ENCODE data around the gene PEX14. TPM values are rescaled to one million over a fixed set of nuclear protein-coding genes. Genes with fewer than 3 reads are reported as not detected.

The PEX14 gene
- total RNA-seq, 1 donor from 2014 or later: 10.6 TPM

DNA sequence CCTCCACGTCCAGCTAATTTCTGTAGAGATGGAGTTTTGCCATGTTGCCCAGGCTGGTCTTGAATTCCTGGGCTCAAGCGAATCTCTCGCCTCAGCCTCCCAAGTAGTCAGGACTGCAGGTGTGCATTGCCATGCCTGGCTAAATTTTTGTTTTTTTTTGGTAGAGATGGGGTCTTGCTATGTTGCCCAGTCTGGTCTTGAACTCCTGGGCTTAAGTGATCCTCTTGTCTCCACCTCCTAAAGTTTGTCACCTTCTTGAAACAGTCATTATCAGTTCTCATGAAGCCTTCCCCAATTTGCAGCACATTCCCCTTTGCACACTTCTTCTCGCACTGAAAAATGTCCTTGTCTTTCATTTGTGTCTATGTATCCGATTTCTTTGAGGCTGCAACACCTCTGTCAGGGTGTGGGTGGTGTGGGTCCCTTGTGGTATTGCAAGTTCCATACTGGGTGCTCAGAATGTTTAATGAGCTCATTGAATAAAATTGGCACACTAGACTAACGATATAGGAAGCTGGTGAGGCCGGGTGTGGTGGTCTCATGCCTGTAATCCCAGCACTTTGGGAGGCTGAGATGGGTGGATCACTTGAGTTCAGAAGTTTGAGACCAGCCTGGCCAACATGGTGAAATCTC lies 27.8 kb upstream of the PEX14 start:
- no peaks in the 10 kb centered on the region for H3K27me3 ChIP-seq
- H3K36me3 ChIP-seq: no peaks in the 10 kb centered on the region
- no peak overlapping the region for H3K4me3 ChIP-seq
- no peak overlapping the region for H3K27ac ChIP-seq
- intact Hi-C loops (cut with DNase I): no loop called here
- DNase-seq (ENCODE audit: low spot score in 2 of 2): no peak
- TF ChIP-seq, protein P1, sequence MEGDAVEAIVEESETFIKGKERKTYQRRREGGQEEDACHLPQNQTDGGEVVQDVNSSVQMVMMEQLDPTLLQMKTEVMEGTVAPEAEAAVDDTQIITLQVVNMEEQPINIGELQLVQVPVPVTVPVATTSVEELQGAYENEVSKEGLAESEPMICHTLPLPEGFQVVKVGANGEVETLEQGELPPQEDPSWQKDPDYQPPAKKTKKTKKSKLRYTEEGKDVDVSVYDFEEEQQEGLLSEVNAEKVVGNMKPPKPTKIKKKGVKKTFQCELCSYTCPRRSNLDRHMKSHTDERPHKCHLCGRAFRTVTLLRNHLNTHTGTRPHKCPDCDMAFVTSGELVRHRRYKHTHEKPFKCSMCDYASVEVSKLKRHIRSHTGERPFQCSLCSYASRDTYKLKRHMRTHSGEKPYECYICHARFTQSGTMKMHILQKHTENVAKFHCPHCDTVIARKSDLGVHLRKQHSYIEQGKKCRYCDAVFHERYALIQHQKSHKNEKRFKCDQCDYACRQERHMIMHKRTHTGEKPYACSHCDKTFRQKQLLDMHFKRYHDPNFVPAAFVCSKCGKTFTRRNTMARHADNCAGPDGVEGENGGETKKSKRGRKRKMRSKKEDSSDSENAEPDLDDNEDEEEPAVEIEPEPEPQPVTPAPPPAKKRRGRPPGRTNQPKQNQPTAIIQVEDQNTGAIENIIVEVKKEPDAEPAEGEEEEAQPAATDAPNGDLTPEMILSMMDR (IDR thresholded peaks at IDR 0.05): no peak
- H3K4me1 ChIP-seq: peaks cover 5 to 6% of the 10 kb centered on the region in 2 donors
- H3K9me3 ChIP-seq: no peaks in the 10 kb centered on the region

DNA sequence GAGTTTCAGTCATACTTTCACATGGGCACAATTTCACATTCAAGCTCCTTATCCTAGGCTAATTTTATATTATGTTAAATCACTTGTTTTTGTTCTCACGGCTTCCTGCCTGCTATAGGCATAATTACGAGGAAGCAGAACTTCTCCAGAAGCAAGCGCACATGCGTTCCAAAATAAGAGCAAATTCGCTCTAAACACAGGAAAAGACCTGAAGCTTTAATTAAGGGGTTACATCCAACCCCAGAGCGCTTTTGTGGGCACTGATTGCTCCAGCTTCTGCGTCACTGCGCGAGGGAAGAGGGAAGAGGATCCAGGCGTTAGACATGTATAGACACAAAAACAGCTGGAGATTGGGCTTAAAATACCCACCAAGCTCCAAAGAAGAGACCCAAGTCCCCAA lies 25.0 kb upstream of the PEX14 start, which contains the start of gene CORT:
TSS of gene CORT (plus strand) at position 281 of the 400 bp plus-strand sequence. CDS start 193 bp downstream, outside the sequence.
- H3K36me3 ChIP-seq: no peaks in the 10 kb centered on the region
- H3K4me3 ChIP-seq: peak within 1 kb of the TSS in 1 of 2 donors; percentile 32
- H3K4me1 ChIP-seq: peaks cover 5 to 6% of the 10 kb centered on the region in 2 donors
- TF ChIP-seq, protein P1 (IDR thresholded peaks at IDR 0.05): no peak
- no peak within 1 kb of the TSS for H3K27ac ChIP-seq
- no peak for DNase-seq (ENCODE audit: low spot score in 2 of 2)
- intact Hi-C loops (cut with DNase I): no loop called here
- H3K27me3 ChIP-seq: no peaks in the 10 kb centered on the region
- no peaks in the 10 kb centered on the region for H3K9me3 ChIP-seq

DNA sequence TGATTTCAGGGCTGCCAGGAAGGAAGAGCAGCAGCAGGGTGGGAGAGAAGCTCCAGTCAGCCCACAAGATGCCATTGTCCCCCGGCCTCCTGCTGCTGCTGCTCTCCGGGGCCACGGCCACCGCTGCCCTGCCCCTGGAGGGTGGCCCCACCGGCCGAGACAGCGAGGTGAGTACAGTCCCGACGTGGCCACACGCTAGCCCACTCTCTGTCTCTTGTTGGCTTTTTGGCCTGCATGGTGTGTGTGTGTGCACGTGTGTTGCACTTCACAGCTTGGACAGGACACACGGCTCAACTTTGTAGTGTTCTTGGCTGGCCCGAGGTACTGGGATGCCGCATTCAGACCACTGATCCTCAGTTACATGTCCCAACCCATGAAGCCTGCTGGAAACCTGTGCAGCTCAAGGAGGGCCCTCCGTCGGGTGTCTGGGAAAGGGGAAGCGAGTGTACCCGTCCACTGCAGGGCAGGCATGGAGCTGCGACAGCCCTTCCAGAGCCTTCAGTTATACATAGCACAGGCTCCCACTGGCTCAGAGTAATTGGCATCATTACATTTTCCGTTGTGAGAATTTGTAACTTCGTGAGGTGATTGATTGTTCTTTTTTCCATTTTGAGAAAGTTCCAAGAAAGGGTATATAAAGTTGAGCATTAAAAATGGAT lies 24.5 kb upstream of the PEX14 start:
- Histone ChIP-seq H3K9me3 (no peaks in the 10 kb centered on the region), H3K27ac (no peak overlapping the region), H3K4me1 (peaks cover 5 to 6% of the 10 kb centered on the region in 2 donors), H3K36me3 (no peaks in the 10 kb centered on the region), H3K27me3 (no peaks in the 10 kb centered on the region), H3K4me3 (no peak overlapping the region)
- no peak for DNase-seq (ENCODE audit: low spot score in 2 of 2)
- intact Hi-C loops (cut with DNase I): no loop called here
- TF ChIP-seq, protein P1 (IDR thresholded peaks at IDR 0.05): no peak

DNA sequence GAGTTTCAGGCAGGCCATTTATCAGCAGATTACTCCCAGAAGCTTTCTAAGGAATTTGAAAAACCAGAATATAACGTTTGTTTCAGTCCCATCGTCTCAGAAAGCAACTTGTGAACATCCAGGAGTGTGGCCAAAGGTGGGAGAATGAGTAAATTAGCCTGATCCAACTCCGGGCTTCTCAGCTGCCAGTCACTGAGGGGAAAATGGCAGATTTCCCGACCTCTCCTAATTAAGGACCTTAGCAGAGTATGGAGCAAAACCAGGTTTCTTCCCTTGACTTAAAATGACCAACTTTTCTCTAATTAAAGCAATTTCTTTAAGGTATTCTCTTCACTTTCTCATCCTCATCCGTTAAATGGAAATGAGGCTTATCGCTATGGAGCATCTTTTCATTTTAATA lies 23.9 kb upstream of the PEX14 start:
- no peak for DNase-seq (ENCODE audit: low spot score in 2 of 2)
- TF ChIP-seq, protein P1 (IDR thresholded peaks at IDR 0.05): no peak
- H3K9me3 ChIP-seq: no peaks in the 10 kb centered on the region
- H3K36me3 ChIP-seq: no peaks in the 10 kb centered on the region
- no peak overlapping the region for H3K27ac ChIP-seq
- H3K4me3 ChIP-seq: peak overlapping the region in 1 of 2 donors; percentile 32
- peaks cover 5 to 6% of the 10 kb centered on the region in 2 donors for H3K4me1 ChIP-seq
- intact Hi-C loops (cut with DNase I): no loop called here
- H3K27me3 ChIP-seq: no peaks in the 10 kb centered on the region

DNA sequence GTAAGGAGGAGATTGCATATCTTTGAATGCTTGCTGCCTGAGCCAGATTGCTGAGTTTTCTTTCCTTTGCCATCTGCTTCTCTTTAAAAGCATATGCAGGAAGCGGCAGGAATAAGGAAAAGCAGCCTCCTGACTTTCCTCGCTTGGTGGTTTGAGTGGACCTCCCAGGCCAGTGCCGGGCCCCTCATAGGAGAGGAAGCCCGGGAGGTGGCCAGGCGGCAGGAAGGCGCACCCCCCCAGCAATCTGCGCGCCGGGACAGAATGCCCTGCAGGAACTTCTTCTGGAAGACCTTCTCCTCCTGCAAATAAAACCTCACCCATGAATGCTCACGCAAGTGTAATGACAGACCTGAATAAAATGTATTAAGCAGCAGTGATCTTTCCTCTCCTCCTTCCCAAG lies 23.5 kb upstream of the PEX14 start:
- no peak for DNase-seq (ENCODE audit: low spot score in 2 of 2)
- no peaks in the 10 kb centered on the region for H3K9me3 ChIP-seq
- H3K27me3 ChIP-seq: no peaks in the 10 kb centered on the region
- peaks cover 5 to 6% of the 10 kb centered on the region in 2 donors for H3K4me1 ChIP-seq
- intact Hi-C loops (cut with DNase I): no loop called here
- no peak overlapping the region for H3K27ac ChIP-seq
- peak overlapping the region in 1 of 2 donors; percentile 32 for H3K4me3 ChIP-seq
- TF ChIP-seq, protein P1 (IDR thresholded peaks at IDR 0.05): no peak
- no peaks in the 10 kb centered on the region for H3K36me3 ChIP-seq
